PFSK-1 (cell line): Measurements from ENCODE around the gene NGLY1. TPM values are rescaled to one million over a fixed set of nuclear protein-coding genes. Genes with fewer than 3 reads are reported as not detected.

Experiments
- FOXP2 ChIP-seq: optimal IDR thresholded peaks from 2 replicates; pipeline ENCODE3; 2011; ENCODE audit warnings: borderline replicate concordance, control low read depth, inconsistent platforms; ENCODE audit not compliant: insufficient read depth; ENCODE audit errors: extremely low read length, extremely low read depth
- POLR2AphosphoS5 ChIP-seq: IDR thresholded peaks from 2 replicates; pipeline ENCODE4 v1.6.1; 2012; ENCODE audit warnings: low read depth, mild to moderate bottlenecking, control low read depth, low read length, moderate library complexity
- SIN3A ChIP-seq: IDR thresholded peaks from 2 replicates; pipeline ENCODE4 v1.6.1; 2012; ENCODE audit warnings: mild to moderate bottlenecking, low read length, moderate library complexity, borderline replicate concordance; ENCODE audit not compliant: insufficient read depth
- TAF1 ChIP-seq: IDR thresholded peaks from 2 replicates; pipeline ENCODE4 v1.6.1; 2012; ENCODE audit warnings: low read length, control low read depth, borderline replicate concordance; ENCODE audit not compliant: insufficient read depth
- polyA plus RNA-seq: library from polyadenylated mRNA; unstranded; fragments of >200 nt; gene quantifications from one replicate; pipeline ENCODE4 v1.2.1, GENCODE V29; 2012; ENCODE audit warnings: low read depth, missing spikeins; ENCODE audit not compliant: insufficient read length
- TF ChIP-seq, protein P1 (sequence below), 2 experiments: IDR thresholded peaks; 2 replicates each; pipeline versions ENCODE4 v1.6.1 to v1.8.0; 2011 to 2012; ENCODE audit warnings: low read depth in 2 of 2, low read length in 2 of 2, control low read depth in 1 of 2, inconsistent platforms in 1 of 2, mild to moderate bottlenecking in 1 of 2, moderate library complexity in 1 of 2; ENCODE audit not compliant: insufficient read depth in 1 of 2

The NGLY1 gene
- polyA plus RNA-seq = 11.8 TPM

- peak; percentile 78 for TF ChIP-seq POLR2AphosphoS5
- 0 out of 2 replicates have a peak, but pooled peaks have one; percentile 46 for TF ChIP-seq TAF1
- TF ChIP-seq FOXP2 = no peak
- TF ChIP-seq, protein P1, sequence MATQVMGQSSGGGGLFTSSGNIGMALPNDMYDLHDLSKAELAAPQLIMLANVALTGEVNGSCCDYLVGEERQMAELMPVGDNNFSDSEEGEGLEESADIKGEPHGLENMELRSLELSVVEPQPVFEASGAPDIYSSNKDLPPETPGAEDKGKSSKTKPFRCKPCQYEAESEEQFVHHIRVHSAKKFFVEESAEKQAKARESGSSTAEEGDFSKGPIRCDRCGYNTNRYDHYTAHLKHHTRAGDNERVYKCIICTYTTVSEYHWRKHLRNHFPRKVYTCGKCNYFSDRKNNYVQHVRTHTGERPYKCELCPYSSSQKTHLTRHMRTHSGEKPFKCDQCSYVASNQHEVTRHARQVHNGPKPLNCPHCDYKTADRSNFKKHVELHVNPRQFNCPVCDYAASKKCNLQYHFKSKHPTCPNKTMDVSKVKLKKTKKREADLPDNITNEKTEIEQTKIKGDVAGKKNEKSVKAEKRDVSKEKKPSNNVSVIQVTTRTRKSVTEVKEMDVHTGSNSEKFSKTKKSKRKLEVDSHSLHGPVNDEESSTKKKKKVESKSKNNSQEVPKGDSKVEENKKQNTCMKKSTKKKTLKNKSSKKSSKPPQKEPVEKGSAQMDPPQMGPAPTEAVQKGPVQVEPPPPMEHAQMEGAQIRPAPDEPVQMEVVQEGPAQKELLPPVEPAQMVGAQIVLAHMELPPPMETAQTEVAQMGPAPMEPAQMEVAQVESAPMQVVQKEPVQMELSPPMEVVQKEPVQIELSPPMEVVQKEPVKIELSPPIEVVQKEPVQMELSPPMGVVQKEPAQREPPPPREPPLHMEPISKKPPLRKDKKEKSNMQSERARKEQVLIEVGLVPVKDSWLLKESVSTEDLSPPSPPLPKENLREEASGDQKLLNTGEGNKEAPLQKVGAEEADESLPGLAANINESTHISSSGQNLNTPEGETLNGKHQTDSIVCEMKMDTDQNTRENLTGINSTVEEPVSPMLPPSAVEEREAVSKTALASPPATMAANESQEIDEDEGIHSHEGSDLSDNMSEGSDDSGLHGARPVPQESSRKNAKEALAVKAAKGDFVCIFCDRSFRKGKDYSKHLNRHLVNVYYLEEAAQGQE (IDR thresholded peaks at IDR 0.05; ENCODE audit: insufficient read depth in 1 of 2, low read depth in 2 of 2, low read length in 2 of 2) = no peak
- TF ChIP-seq SIN3A = no peak
Observed at GRCh38 chr3:25782938-25783660, at the start of gene NGLY1. Gene NGLY1, minus strand, starts transcription at chr3:25783443. Its CDS starts 53 bp downstream, at chr3:25783390.

GRCh38 chr3:25831578-25831977, 48.3 kb upstream of the NGLY1 start:
- TF ChIP-seq, protein P1 (IDR thresholded peaks at IDR 0.05; ENCODE audit: insufficient read depth in 1 of 2, low read depth in 2 of 2, low read length in 2 of 2) = no peak
- TF ChIP-seq SIN3A = no peak
- TF ChIP-seq TAF1 = no peak
- TF ChIP-seq FOXP2 = no peak
- TF ChIP-seq POLR2AphosphoS5 = no peak

DNA sequence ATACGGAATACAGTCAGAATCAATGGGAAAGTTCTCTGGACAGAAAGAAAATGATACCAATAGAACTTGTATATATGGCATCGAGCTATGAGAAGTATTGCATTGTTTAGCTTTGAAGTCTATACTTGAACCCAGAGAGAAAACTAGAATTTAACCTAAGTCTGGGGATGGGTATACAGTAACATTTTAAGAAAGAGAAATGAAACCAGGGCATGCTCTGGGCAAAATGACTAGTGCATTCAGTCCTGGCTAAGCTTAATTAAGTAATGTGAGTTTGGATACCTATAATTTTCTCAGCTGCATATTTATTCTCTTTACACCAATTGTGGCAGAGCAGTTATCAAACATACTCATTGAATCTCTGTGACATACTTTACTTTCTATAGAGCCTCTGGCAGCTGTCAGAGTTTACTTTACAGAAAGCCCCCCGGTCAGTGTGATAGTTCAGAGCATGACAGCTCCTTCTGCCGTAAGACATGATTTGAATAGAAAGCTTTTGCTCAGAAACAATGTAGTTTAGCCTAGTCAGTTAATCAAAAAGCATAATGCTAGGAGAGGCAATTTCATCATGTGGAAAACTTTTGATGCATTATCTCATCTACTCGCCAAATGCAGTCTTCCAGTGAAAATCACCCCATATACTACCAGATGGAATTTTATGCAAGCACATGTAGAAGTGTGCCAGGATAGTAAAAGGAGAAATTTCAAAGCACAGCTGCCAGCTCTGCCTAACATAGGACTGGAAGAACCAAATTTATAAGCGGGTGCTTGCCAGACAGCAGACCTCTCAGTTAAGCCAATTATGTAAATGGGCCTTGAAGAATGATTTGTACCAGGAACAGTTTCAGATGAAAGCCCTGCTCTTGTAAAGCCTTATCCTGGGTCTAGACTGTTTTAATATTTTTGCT, 47.4 kb upstream of the NGLY1 start:
- TF ChIP-seq POLR2AphosphoS5 = no peak
- TF ChIP-seq FOXP2 = no peak
- TF ChIP-seq SIN3A = no peak
- TF ChIP-seq, protein P1 (IDR thresholded peaks at IDR 0.05; ENCODE audit: insufficient read depth in 1 of 2, low read depth in 2 of 2, low read length in 2 of 2) = no peak
- no peak for TF ChIP-seq TAF1

DNA sequence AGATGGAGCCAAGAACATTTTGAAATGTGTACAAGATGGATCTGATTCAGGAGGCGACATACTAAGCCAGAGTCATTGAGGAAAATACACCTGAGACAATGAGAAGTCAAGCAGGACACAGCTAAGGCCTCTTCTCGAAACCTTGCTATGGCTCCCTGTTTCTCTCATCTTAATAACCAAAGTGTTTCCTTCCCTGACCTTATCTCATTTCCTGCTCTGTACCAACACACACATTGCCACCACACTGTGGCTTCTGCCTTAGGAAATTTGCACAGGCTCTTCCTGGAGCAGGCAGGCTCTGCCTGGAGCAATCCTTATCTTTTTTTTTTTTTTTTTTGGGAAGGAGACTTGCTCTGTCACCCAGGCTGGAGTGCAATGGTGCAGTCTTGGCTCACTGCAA, 43.3 kb upstream of the NGLY1 start:
- no peak for TF ChIP-seq FOXP2
- no peak for TF ChIP-seq SIN3A
- no peak for TF ChIP-seq TAF1
- no peak for TF ChIP-seq POLR2AphosphoS5
- TF ChIP-seq, protein P1 (IDR thresholded peaks at IDR 0.05; ENCODE audit: insufficient read depth in 1 of 2, low read depth in 2 of 2, low read length in 2 of 2) = no peak
